Epithelial cell of proximal tubule (primary cell): ENCODE results near the gene IFT80. TPM values are rescaled to one million over a fixed set of nuclear protein-coding genes. Genes with fewer than 3 reads are reported as not detected.

ENCODE experiments used
- DNase-seq: peaks from one replicate; pipeline ENCODE4 v3.0.0-alpha.2; 2011; ENCODE audit warnings: low read depth
- H3K4me3 ChIP-seq: 2 replicates; pipeline ENCODE4 v1.5.1; 2011; ENCODE audit warnings: low read depth, mild to moderate bottlenecking, low read length
- CTCF ChIP-seq: conservative IDR thresholded peaks from 2 replicates; pipeline ENCODE4 v1.5.1; 2012; ENCODE audit warnings: low read depth, mild to moderate bottlenecking, low read length
- total RNA-seq: library from RNA; depleted of rRNA; stranded (reverse); fragments of >200 nt; gene quantifications from 2 replicates; pipeline ENCODE4 v1.2.3, GENCODE V29; 2015

Gene IFT80
- total RNA-seq, 1 donor from 2014 or later: 25.7 TPM

- DNase-seq: no peak
- TF ChIP-seq CTCF: no peak
- H3K4me3 ChIP-seq: no peak overlapping the region
Measured at GRCh38 chr3:160437083-160437455, 38.0 kb upstream of the IFT80 start.

- no peak for DNase-seq
- no peak overlapping the region for H3K4me3 ChIP-seq
- no peak for TF ChIP-seq CTCF
Measured at GRCh38 chr3:160435747-160436146, 36.7 kb upstream of the IFT80 start.

GRCh38 chr3:160435095-160435494 is 36.1 kb upstream of the IFT80 start:
- no peak for DNase-seq
- TF ChIP-seq CTCF: no peak
- H3K4me3 ChIP-seq: no peak overlapping the region

GRCh38 chr3:160434071-160434470 is 35.0 kb upstream of the IFT80 start:
- no peak for TF ChIP-seq CTCF
- DNase-seq: no peak
- no peak overlapping the region for H3K4me3 ChIP-seq

GRCh38 chr3:160427832-160428424 is 28.9 kb upstream of the IFT80 start:
- no peak for DNase-seq
- TF ChIP-seq CTCF: no peak
- no peak overlapping the region for H3K4me3 ChIP-seq

- TF ChIP-seq CTCF: no peak
- no peak overlapping the region for H3K4me3 ChIP-seq
- no peak for DNase-seq
Measured at GRCh38 chr3:160417311-160417710, 18.3 kb upstream of the IFT80 start.

- peak; percentile 94 for TF ChIP-seq CTCF
- no peak overlapping the region for H3K4me3 ChIP-seq
- DNase-seq: no peak
Measured at GRCh38 chr3:160413613-160414248, 14.7 kb upstream of the IFT80 start.
